RPMI7951 (cell line): ENCODE results near the gene EML3. TPM values are rescaled to one million over a fixed set of nuclear protein-coding genes. Genes with fewer than 3 reads are reported as not detected.
A peak's percentile ranks its signal among the peaks of the same experiment; 100 is the strongest.

Experiments
- DNase-seq: peaks from one replicate; pipeline ENCODE4 v3.0.0-alpha.2; 2012; ENCODE audit warnings: low read depth
- total RNA-seq: library from RNA; depleted of rRNA; stranded (reverse); fragments of >200 nt; shearing (Covaris generic); gene quantifications from 2 replicates; pipeline ENCODE4 v1.2.3, GENCODE V29; 2014; rRNA removed

Gene EML3
- total RNA-seq, 1 experiment from 2014 or later: 7.1 TPM

- peak; percentile 87 for DNase-seq
Observed at GRCh38 chr11:62553839-62554361, 58.7 kb downstream of the EML3 start.

- peak; percentile 97 for DNase-seq
Observed at GRCh38 chr11:62553080-62553838, 59.3 kb downstream of the EML3 start.

GRCh38 chr11:62552485-62553079 lies 60.0 kb downstream of the EML3 start:
- DNase-seq: peak; percentile 47

Other genes with a start within 250 kb of the EML3 start
- not detected in 2 replicates for gene SCGB1A1, start 193.7 kb downstream of the EML3 start, total RNA-seq
- gene AHNAK, start 66.0 kb downstream of the EML3 start, total RNA-seq: 184 and 206 TPM in 2 replicates
- gene EEF1G, start 38.9 kb downstream of the EML3 start, total RNA-seq: 841 and 1,053 TPM in 2 replicates
- 4.7 and 5.3 TPM in 2 replicates for gene TUT1, start 21.3 kb downstream of the EML3 start, total RNA-seq
- gene MTA2, start 10.9 kb downstream of the EML3 start, total RNA-seq: 91.2 and 103 TPM in 2 replicates
- 2.5 and 3.6 TPM in 2 replicates for gene ROM1, start 482 bp upstream of the EML3 start, total RNA-seq
- 23.3 and 27.1 TPM in 2 replicates for gene B3GAT3, start 9.2 kb upstream of the EML3 start, total RNA-seq
- gene GANAB, start 33.8 kb upstream of the EML3 start, total RNA-seq: 136 and 159 TPM in 2 replicates
- 10.7 and 14.8 TPM in 2 replicates for gene INTS5, start 40.5 kb upstream of the EML3 start, total RNA-seq
- 69.0 and 73.3 TPM in 2 replicates for gene C11orf98, start 52.4 kb upstream of the EML3 start, total RNA-seq
- 3.8 and 5.6 TPM in 2 replicates for gene CSKMT, start 52.5 kb upstream of the EML3 start, total RNA-seq
- 19.6 and 26.6 TPM in 2 replicates for gene UQCC3, start 58.9 kb upstream of the EML3 start, total RNA-seq
- gene LBHD1, start 59.5 kb upstream of the EML3 start, total RNA-seq: 4.6 and 6.1 TPM in 2 replicates
- 107 and 128 TPM in 2 replicates for gene UBXN1, start 66.3 kb upstream of the EML3 start, total RNA-seq
- 6.0 and 6.2 TPM in 2 replicates for gene LRRN4CL, start 76.8 kb upstream of the EML3 start, total RNA-seq
- gene BSCL2, start 94.6 kb upstream of the EML3 start, total RNA-seq: 65.0 and 71.0 TPM in 2 replicates
- gene GNG3, start 94.9 kb upstream of the EML3 start, total RNA-seq: not detected in 2 replicates
- 10.2 and 11.8 TPM in 2 replicates for gene HNRNPUL2, start 114.7 kb upstream of the EML3 start, total RNA-seq
- 56.6 and 68.4 TPM in 2 replicates for gene TTC9C, start 115.7 kb upstream of the EML3 start, total RNA-seq
- 10.1 and 11.4 TPM in 2 replicates for gene ZBTB3, start 141.4 kb upstream of the EML3 start, total RNA-seq
- gene POLR2G, start 148.8 kb upstream of the EML3 start, total RNA-seq: 182 and 189 TPM in 2 replicates
- 15.1 and 18.1 TPM in 2 replicates for gene TAF6L, start 158.6 kb upstream of the EML3 start, total RNA-seq
- 88.3 and 110 TPM in 2 replicates for gene TMEM179B, start 174.6 kb upstream of the EML3 start, total RNA-seq
- gene TMEM223, start 179.2 kb upstream of the EML3 start, total RNA-seq: 41.0 and 55.3 TPM in 2 replicates
- 24.9 and 26.1 TPM in 2 replicates for gene NXF1, start 192.7 kb upstream of the EML3 start, total RNA-seq
- gene STX5, start 219.3 kb upstream of the EML3 start, total RNA-seq: 40.7 and 43.1 TPM in 2 replicates
- gene TEX54, start 220.1 kb upstream of the EML3 start, total RNA-seq: not detected in 2 replicates
- 61.3 and 80.4 TPM in 2 replicates for gene WDR74, start 226.8 kb upstream of the EML3 start, total RNA-seq